ENCODE results near the gene NHLRC4.

Gene NHLRC4

DNA sequence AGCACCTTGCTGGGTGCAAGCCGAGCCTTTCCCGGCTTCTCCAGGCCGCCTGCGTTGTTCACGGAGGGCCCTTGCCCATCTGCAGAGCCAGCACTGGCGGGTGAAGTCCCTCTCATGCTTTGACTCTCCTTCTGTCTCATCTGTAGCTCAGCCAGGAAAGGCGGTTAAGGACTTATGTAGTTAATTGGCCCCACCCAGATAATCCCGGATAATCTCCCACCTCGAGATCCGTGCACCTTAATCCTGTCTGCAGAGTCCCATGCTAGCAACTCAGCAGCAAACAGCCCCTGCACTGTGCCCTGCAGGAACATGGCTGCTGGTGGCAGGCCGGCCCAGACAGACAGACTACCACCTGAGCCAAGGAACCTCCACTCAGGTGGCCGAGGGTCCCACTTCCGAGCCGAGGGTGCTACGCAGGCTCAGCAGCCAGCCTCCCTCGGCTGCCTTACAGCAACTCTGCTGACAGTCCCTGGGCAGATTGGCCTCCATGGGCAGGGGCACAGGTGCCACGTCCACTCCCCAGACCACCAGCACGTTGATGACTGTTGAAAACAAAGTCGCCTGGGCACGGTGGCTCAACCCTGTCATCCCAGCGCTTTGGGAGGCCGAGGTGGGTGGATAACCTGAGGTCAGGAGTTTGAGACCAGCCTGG is 40.0 kb downstream of the NHLRC4 start:
- DNase-seq, result no peak

DNA sequence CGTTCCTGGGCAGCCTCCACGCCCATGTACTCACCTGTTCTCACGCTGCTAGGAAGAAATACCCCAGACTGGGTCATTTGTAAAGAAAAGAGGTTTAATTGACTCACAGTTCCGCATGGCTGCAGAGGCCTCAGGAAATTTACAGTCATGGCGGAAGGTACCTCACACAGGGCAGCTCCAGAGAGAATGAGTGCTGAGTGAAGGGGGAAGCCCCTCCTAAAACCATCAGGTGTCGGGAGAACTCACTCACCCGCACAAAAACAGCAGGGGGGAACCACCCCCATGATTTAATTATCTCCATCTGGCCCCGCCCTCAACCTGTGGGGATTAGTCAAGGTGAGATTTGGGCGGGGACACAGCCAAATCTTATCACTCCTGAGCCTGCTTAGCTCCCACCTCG is 41.2 kb downstream of the NHLRC4 start:
- DNase-seq, result no peak

DNA sequence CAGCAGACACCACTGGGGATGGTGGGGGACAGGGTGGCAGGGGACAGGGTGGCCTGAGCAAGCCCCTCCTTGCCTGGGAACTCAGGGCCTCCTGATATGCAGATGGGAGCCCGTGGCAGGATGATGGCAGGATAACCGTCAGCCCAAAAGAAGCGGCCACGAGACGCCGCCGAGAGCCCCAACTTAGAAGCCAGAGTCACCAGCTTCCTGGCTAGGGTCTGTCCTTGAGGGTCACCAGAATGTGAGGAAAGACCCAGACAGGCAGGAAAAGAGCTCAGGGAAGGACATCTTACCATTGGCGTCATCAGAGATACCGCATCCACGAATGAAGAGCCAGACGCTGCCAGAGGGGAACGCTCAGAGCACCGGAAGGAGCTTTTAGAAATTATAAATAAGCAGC is 42.5 kb downstream of the NHLRC4 start:
- DNase-seq, result no peak

DNA sequence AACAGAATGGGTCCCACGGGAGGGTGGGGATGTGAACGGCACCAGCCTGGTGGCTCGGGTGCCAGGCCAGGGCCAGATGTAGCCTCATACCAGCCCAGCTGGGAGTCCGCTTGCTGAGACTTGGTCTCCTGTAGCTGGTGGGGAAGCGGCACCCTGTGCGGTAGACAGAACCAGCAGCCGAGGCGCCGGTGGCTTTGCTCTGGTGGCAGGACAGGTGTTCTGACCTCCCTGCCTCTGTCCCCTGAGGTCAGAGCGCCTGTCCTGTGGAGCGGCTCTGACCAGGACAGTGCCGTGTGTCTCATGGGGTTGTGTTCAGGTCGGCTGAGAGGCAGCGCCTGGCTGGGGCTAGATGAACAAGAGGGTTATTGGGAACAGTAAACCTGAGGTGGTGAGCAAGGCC is 43.2 kb downstream of the NHLRC4 start:
- no peak for DNase-seq

DNA sequence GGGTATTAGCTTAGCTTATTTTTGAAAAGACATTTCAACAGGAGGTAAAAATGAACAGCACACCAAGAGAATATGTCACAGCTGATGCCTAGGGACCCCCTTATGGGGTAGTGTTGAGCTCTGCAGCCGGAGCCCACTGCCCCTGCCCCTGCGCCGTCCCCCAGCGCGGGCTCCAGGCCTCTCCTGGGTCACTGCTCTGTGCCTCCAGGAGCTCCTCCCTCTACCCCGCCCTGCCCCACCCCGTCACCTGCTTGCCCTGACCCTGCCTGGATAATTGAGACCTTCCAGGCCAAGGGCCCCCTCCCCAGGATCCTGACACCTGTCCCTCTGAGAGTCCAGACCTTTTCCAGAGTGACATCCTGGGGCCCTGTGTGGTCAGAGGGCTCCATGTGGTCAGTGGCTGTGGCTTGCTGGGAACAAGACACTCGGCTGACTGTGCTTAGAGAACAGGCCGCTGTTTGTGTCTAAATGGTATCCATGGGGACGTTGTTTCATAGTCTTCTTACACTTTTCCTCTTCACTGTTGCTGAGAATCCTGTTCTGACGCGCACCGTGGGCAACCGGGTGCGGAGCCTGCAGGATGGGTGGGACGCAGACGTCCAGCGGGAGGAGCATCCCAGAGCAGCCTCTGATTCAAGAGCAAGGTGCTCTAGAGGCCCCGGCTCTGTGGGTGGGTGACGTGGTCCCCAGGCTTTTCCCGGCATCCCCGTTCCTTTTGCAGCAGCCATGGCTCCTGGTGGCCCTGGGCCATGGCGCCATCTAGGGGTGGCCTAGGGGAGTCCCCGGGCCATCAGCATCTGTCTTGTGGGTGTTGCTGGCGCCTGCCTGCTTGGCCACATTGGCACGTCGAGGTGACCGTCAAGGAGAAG is 43.9 kb downstream of the NHLRC4 start:
- peak; percentile 27 to 45 for DNase-seq

DNA sequence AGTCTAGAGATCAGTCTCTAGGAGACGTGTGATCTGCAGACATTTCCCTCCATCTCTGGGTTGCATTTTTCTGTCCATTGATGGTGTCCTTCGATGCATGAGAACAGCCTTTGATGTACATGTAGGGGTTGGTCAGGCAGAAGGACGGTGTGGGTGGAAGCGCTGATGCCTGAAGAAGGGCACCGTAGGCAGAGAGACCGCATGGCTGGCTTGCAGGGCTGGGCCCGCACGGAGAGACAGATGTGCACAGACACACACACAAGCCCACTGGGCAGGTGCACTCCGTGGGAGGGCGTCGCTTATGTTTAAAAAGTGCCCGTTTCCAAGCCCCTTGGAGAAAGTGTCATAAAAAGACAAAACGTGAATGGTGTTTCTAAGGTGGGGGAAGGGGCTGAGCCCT is 48.3 kb downstream of the NHLRC4 start:
- no peak for DNase-seq

DNA sequence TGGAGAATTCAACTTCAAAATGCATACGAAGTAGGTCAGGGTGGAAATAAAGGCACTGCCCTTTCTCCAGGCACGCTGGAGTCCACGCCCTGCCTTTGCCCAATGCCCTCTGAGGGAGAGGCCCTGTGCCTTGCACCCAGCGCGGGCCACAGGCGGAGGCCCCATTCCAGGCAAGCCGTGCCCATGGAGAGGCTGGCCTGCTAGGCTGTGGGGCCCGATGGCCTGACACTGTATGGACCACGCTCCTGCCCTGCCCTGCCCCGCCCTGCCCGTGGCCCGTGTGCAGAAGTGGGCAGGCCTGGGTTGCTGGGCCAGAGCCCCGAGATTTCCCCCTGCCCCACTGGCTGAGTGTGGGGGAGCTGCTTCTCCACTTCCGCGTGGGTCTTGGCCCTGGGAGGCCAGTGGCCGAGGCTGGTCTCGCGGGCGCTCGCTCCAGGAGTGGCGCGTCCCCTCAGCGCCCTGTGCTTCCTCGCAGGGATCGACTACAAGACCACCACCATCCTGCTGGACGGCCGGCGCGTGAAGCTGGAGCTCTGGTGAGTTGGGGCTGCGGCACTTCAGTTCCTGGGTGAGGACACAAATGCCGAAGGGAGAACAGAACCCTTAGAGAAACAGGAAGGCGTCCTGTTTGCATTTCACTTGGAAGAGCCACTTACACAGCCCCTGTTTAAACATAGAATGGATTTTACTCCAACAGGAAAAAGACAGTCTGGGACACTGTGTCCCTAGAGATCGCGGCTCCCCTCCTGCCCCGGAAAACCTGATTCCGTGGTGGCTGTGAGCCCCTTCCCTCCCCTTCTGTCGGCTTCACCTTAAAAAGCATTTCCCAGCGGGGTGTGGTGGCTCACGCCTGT is 50.2 kb downstream of the NHLRC4 start:
- no peak for DNase-seq

DNA sequence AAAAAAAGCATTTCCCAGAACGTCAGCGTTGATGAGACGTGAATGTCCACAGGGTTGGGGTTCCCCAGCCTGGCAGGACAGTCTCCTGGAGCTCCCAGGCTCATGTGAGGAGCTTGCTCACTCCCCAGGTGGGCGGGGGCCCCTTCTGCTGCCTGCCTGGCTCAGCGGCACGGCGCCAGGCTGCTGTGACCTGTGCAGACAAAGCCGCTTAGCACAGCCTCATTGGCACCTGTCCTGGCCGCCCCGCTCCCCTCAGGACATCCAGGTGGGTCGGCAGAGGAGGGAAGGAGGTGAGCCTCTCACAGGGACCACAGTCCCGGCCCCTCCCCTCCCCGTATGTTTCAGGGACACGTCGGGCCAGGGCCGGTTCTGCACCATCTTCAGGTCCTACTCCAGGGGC is 51.0 kb downstream of the NHLRC4 start:
- DNase-seq, result no peak

All from hippocampal formation (tissue), 2 donors.